Fibroblast of upper back skin (primary cell): ENCODE measurements around the gene TSHR.
A peak's percentile ranks its signal among the peaks of the same experiment; 100 is the strongest.
"Not testable (repeated sequence)": the region's sequence is repeated elsewhere in the genome, so short reads cannot be mapped to it uniquely, and the experiment has no call there.

Experiments used
- DNase-seq: peaks from one replicate; pipeline ENCODE4 v3.0.0-alpha.2; 2013

The TSHR gene

GRCh38 chr14:80955416-80955941 is at the start of gene TSHR:
Gene TSHR (plus strand): TSS chr14:80955621. CDS start chr14:80955681, 60 bp downstream.
- no peak for DNase-seq

- no peak for DNase-seq
These were observed 49.1 kb upstream of the TSHR start for GRCh38 chr14:80906336-80906735.

DNA sequence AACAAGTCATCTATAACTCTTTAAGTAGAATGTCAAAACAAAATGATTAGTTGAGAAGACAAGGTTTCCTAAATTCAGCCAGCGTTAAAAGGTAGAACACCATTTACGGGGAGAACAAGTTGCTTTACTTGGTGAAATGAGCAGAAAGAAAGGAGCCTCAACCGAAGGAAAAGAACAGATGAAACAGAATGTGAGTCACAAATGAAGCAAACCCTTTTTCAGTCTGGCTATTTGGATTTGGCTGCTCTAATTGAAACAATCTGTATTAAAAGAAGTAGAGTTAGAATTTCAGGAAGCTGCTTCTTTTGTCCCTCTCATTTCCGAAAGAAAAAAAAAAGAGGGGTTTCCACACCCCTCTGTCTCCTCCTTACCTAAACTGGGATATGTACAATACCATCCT is 48.5 kb upstream of the TSHR start:
- peak; percentile 62 for DNase-seq

DNA sequence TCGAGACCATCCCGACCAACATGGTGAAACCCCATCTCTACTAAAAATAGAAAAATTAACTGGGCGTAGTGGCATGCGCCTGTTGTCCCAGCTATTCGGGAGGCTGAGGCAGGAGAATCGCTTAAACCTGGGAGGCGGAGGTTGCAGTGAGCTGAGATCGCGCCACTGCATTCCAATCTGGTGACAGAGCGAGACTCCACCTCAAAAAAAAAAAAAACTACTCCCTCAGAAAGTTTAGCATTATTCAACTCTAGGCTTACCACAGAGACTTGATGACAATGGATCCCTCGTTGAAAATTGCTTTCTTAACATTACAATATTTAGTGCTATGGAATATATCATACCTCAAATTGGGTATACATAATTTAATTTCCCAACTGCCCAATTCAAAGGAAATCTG is 43.4 kb upstream of the TSHR start:
- DNase-seq, result not testable (repeated sequence)

DNA sequence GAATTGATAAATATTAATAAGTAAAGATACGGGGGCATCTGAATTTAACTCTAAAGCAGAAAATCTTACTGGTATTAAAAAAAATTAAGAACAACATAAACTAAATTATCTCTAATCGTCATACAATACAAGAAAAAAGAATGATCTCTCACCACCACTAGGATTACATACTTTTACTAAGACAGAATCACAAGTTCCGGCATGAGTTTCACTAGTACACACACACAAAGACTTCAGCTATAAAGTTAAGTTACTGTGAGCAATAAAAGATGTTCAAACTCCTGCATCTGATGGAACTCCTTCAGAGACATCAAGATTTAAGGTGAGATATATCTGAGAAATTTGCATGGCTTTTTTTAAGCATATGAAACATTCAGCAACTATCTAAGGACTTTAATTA is 35.8 kb upstream of the TSHR start:
- DNase-seq, result no peak

- DNase-seq, result no peak
These were observed 32.1 kb upstream of the TSHR start for GRCh38 chr14:80923368-80923767.

DNA sequence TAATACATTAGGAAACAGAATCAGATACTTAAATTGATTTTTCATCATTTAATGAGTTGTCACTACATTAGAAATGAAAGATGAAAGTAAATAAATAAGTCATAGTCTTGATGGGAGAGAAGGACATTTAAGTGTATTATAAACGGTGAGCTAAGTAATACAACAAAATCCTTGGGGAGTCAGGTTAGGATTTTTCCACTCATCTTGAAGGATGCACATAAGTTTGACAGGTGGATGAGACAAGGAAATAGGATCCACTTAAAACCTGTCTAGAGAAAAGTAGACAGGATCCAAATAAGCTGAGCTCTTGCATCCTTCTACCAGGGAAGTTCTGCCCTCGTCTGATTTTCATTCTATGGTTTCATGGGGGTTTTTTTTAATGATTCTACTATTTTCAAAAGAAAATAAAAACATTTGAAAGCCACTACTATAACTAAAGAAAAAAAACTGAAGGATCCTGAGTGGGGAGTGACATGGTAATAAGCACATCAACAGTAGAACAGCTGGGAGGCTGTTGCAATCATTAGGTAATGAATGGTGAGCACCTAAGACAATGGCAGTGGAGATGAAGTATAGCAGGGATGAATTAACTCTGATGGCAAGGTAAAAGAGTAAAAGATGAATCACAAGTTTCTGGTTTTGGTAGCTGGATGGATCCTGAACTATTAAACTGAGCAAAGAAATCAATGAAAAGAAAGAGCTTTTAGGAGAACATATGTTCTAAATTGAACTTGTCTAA is 30.9 kb upstream of the TSHR start:
- no peak for DNase-seq

GRCh38 chr14:80926397-80927082 is 28.9 kb upstream of the TSHR start:
- peak; percentile 81 for DNase-seq

DNA sequence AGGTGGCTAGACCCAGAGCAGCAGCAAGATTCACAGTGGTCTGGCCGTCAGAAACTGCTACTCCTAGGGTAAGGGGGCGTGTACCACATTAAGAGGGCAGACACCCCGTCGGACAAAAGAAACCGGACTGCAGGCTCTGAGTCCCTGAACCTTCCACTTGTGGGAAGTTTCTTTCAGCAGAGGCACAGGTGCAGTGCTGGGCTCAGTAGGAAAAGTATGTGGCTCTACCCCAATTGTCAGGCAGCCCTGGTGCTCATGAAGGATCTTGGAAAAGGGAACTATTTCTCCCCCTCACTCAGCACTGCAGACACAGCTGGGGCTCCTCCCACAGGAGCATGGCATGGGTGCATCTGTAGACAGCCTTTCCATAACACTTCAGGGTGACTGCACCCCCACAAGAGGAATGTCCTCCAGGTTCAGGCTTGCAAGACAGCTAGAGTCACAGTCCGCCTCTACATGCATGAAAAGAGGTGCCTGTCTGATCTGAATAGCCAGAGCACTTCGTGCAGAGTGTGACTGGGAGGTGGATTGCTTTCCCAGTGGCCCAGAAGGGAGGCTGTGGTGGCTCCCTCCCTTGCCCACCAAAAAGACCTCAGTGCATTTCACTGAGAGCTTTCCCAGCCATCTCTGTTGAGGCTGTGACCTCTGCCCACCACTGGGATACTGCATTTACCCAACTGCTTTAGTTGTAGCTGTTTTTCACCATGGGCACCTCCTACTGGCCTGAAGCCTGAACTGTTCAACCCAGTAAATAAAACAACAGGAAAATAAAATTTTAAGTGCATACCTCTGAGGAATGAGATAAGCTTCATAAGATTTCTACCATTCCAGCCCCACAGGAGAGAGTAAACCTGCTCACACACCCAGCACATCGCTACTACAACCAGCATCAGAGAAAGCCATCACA is 28.1 kb upstream of the TSHR start:
- DNase-seq, result no peak

DNA sequence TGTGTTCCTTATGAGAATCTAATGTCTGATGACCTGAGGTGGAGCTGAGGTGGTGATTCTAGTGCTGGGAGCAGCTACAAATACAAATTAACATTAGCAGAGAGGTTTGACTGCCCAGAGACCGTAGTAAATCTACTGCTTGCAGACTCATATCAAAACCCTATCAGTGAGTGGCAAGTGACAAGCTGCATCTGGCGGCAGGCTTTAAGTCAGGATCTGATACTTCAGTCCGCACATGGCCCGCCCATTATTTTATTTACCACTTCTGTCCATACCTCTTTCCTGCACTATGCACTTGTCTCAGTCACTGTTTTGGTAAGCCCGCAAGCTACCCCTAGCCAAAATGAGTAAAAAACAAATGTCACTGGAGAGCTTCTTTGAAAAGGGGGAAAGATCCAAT is 25.3 kb upstream of the TSHR start:
- DNase-seq, result no peak

DNA sequence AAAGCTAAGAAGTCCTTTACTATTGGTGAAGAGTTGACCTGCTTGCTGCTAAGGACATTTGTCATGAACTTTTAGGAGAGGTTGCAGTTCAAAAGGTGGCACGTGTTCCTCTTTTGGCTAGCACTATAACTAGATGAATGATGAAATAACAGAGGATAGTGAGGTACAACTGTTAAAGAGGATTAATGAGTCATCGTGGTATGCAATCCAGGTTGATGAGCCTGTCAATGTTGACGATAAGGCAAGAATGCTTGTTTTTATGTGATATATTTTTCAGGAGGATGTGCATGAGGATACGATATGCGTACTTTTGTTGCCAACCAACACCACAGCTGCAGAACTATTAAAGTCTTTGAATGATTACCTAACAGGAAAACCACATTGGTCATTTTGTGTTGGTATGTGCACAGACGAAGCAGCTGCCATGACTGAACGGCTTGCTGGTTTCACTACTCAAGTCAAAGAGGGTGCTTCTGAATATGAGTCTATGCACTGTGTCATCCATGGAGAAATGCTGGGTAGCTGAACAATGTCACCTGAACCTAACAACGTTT is 24.5 kb upstream of the TSHR start:
- DNase-seq, result peak; percentile 92

GRCh38 chr14:80933282-80933681 is 22.1 kb upstream of the TSHR start:
- no peak for DNase-seq

- no peak for DNase-seq
These were observed 21.7 kb upstream of the TSHR start for GRCh38 chr14:80933686-80934085.

GRCh38 chr14:80940146-80940545 is 15.3 kb upstream of the TSHR start:
- no peak for DNase-seq

DNA sequence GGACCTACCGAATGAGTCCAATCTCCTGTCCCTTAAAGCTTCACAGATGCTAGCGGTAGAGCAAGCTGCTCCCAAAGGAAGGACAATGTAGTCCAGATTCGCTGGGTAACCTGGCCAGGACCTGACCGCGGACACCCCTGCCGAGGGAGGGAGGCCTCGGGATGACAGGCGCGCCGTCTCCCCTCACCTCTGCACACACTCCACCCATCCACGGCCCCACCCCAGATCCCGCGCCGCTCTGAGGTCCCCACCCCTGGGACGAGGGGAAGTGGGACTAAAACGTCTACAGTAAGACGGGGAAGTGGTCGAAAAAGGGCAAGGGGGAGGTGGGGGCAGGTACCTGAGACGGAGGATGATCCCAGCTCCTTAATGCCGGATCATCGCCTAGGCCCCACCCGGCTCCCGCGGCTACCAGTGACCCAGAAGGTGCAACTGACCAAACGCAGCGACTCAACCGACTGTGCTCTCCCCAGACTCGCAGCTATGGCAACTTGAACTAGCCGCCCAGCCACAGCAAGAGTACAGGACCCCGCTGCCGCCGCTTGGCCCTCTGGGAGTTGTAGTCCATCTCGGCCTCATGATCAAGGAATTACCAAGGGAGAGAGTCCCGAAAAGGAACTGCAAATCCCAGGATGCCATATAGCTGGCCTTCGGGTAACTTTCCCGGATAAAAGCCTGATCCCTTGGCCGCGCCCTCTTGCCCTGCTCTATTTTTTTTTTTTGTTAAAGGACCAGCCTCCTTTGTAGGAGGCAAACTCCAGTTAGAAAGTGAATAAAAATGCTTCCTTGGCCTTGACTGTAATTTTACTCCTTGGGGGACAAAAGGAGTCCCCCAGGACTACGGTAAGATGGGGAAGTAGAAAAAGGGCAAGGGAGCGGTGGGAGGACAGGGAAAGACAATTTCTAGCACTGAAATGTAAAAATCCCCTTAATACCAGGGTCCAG is 13.9 kb upstream of the TSHR start, which contains the start of gene CEP128:
CEP128 (minus strand) TSS at position 498 of the 945 bp plus-strand sequence.
- peak; percentile 98 for DNase-seq

GRCh38 chr14:80942191-80942600 is 13.2 kb upstream of the TSHR start:
- no peak for DNase-seq

GRCh38 chr14:80944861-80945617 is 10.4 kb upstream of the TSHR start:
- DNase-seq, result no peak

DNA sequence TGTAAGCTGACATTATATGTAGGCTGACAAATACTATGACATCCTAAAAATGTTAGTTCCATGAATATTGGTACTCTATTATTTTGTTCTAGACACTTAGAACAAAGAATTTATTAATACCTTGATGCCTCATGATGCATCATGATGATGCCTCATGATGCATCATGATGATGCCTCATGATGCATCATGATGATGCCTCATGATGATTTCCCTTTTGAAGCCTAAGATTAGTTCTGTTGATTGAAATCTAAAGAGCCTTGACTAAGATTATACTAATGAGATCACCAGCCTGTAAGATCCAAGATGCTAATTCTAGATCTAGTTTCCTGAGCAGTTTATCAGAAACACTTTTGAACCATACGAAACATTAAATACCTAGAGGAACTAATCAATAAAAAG is 9.2 kb upstream of the TSHR start:
- no peak for DNase-seq

DNA sequence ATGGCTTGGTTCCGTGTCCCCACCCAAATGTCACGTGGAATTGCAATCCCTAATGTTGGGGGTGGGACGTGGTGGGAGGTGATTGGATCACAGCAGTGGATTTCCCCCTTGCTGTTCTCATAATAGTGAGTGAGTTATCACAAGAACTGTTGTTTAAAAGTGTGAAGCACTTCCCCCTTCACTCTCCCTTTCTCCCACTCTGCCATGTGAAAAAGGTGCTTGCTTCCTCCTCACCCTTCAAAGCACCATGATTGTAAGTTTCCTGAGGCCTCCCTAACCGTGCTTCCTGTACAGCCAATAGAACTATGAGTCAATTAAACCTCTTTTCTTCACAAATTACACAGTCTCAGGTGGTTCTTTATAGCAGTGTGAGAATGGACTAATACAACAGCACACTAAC is 8.6 kb upstream of the TSHR start:
- DNase-seq, result no peak

GRCh38 chr14:80948291-80948690 is 7.1 kb upstream of the TSHR start:
- DNase-seq, result no peak

- DNase-seq, result no peak
These were observed 3.9 kb upstream of the TSHR start for GRCh38 chr14:80951491-80951890.
